A549 (cell line): ENCODE measurements around the gene ATP6V1B1. TPM values are rescaled to one million over a fixed set of nuclear protein-coding genes. Genes with fewer than 3 reads are reported as not detected.

Experiments used
- ATAC-seq, 2 experiments: fragments of 200-7000 bp in 1 of 2; fragments of >200 bp in 1 of 2; cut with Nextera tagmentation in 1 of 2; cut with Tn5 transposase in 1 of 2; 3 replicates each; pipeline versions ENCODE4 v1.8.0 to v1.9.1; 2018 to 2020; ENCODE audit warnings: mild to moderate bottlenecking in 1 of 2, moderate library complexity in 1 of 2
- CTCF ChIA-PET: fragments of 300-600 bp; sonication (Branson Sonifier 250); formaldehyde crosslinking; extraction: SDS; loops from one replicate; lab custom pipeline; 2021; ENCODE audit warnings: antibody characterized with exemption, inconsistent platforms; lab: Yijun Ruan, JAX
- POLR2A ChIA-PET: fragments of 350-600 bp; formaldehyde crosslinking; extraction: SDS; loops from one replicate; lab custom pipeline; 2021; ENCODE audit warnings: antibody characterized with exemption, inconsistent platforms; lab: Yijun Ruan, JAX
- DNase-seq, 2 experiments: peaks; one replicate each; pipeline versions ENCODE4 v3.0.0 to v3.0.0-alpha.2; 2011 to 2016; ENCODE audit warnings: low read depth in 1 of 2, low spot score in 1 of 2
- FAIRE-seq: peaks from 2 replicates; lab custom pipeline; 2011; peaks lifted over from hg19 to GRCh38; lab: Jason Lieb, UNC
- H3K27ac ChIP-seq, 2 experiments: fragments of >200 bp; sonication (Bioruptor Twin); formaldehyde crosslinking; 3 replicates each; pipeline ENCODE4 v1.5.1; 2016 to 2017
- H3K4me1 ChIP-seq: fragments of >200 bp; sonication (Bioruptor Twin); formaldehyde crosslinking; 3 replicates; pipeline ENCODE4 v1.6.1; 2016
- H3K4me2 ChIP-seq: fragments of >200 bp; sonication (Bioruptor Twin); formaldehyde crosslinking; 3 replicates; pipeline ENCODE4 v1.6.1; 2016
- H3K4me3 ChIP-seq: fragments of >200 bp; sonication (Bioruptor Twin); formaldehyde crosslinking; 3 replicates; pipeline ENCODE4 v1.5.1; 2016
- H3K9me3 ChIP-seq: fragments of >200 bp; sonication (Bioruptor Twin); formaldehyde crosslinking; 3 replicates; pipeline ENCODE4 v1.6.1; 2016
- CBX8 ChIP-seq: fragments of 200-600 bp; sonication (generic); IDR thresholded peaks from 2 replicates; pipeline ENCODE4 v1.6.1; 2016
- E2F6 ChIP-seq: IDR thresholded peaks from 2 replicates; pipeline ENCODE4 v1.6.1; 2012; ENCODE audit warnings: low read depth, borderline replicate concordance
- EHF ChIP-seq: fragments of 250-450 bp; sonication (Bioruptor Pico); IDR thresholded peaks from 2 replicates; pipeline ENCODE4 v1.5.0; 2020; ENCODE audit warnings: mild to moderate bottlenecking
- EHMT2 ChIP-seq: fragments of 200-600 bp; sonication (generic); IDR thresholded peaks from 2 replicates; pipeline ENCODE4 v1.6.1; 2016; ENCODE audit warnings: antibody characterized with exemption, low read depth, mild to moderate bottlenecking, moderate library complexity
- FOSL2 ChIP-seq, 2 experiments: fragments of 450-650 bp in 1 of 2; fragments of >200 bp in 1 of 2; sonication (Bioruptor Twin) in 1 of 2; formaldehyde crosslinking; IDR thresholded peaks; 2 replicates each; pipeline versions ENCODE4 v1.5.0 to v1.6.1; 2016 to 2020; ENCODE audit warnings: mild to moderate bottlenecking in 1 of 2, moderate library complexity in 1 of 2
- FOXS1 ChIP-seq: fragments of 250-450 bp; sonication (Bioruptor Pico); IDR thresholded peaks from 2 replicates; pipeline ENCODE4 v1.5.0; 2020; ENCODE audit warnings: mild to moderate bottlenecking, moderate library complexity
- GATA3 ChIP-seq: IDR thresholded peaks from 2 replicates; pipeline ENCODE4 v1.6.1; 2012; ENCODE audit warnings: borderline replicate concordance
- HDAC2 ChIP-seq: fragments of 200-600 bp; sonication (generic); IDR thresholded peaks from 2 replicates; pipeline ENCODE4 v1.6.1; 2016
- HES2 ChIP-seq: fragments of >200 bp; sonication (Bioruptor Twin); formaldehyde crosslinking; IDR thresholded peaks from 2 replicates; pipeline ENCODE4 v1.6.1; 2016
- HEYL ChIP-seq: fragments of 250-450 bp; sonication (Bioruptor Pico); IDR thresholded peaks from 2 replicates; pipeline ENCODE4 v1.8.0; 2021; ENCODE audit warnings: mild to moderate bottlenecking, moderate library complexity
- JUNB ChIP-seq: fragments of >200 bp; sonication (Bioruptor Twin); formaldehyde crosslinking; IDR thresholded peaks from 2 replicates; pipeline ENCODE4 v1.6.1; 2016
- KDM1A ChIP-seq: fragments of 200-600 bp; sonication (generic); IDR thresholded peaks from 2 replicates; pipeline ENCODE4 v1.6.1; 2016; ENCODE audit warnings: low read depth, mild to moderate bottlenecking
- KDM5A ChIP-seq: fragments of 200-600 bp; sonication (generic); IDR thresholded peaks from 2 replicates; pipeline ENCODE4 v1.6.1; 2016; ENCODE audit warnings: antibody characterized with exemption, mild to moderate bottlenecking
- MAFK ChIP-seq: fragments of 450-650 bp; IDR thresholded peaks from 2 replicates; pipeline ENCODE4 v1.6.1; 2014; ENCODE audit not compliant: partially characterized antibody
- MAX ChIP-seq: IDR thresholded peaks from 2 replicates; pipeline ENCODE4 v1.6.1; 2012
- MAZ ChIP-seq: fragments of 150-350 bp; IDR thresholded peaks from 2 replicates; pipeline ENCODE4 v1.6.1; 2014; ENCODE audit warnings: antibody characterized with exemption, low read depth, low read length, borderline replicate concordance
- MYC ChIP-seq: IDR thresholded peaks from 2 replicates; pipeline ENCODE4 v1.6.1; 2012; ENCODE audit warnings: mild to moderate bottlenecking, inconsistent platforms, low read length, improper control_type of control experiment, borderline replicate concordance
- NPAS2 ChIP-seq: fragments of 250-450 bp; sonication (Bioruptor Pico); IDR thresholded peaks from 2 replicates; pipeline ENCODE4 v1.8.0; 2022; ENCODE audit warnings: mild to moderate bottlenecking, moderate library complexity, borderline replicate concordance
- POLR2AphosphoS2 ChIP-seq: conservative IDR thresholded peaks from 2 replicates; pipeline ENCODE4 v1.6.1; 2012; ENCODE audit warnings: low read length, improper control_type of control experiment, inconsistent platforms
- RFX5 ChIP-seq: fragments of 450-650 bp; IDR thresholded peaks from 2 replicates; pipeline ENCODE4 v1.7.1; 2014; ENCODE audit warnings: antibody characterized with exemption, mild to moderate bottlenecking, moderate library complexity
- RNF2 ChIP-seq: fragments of 200-600 bp; sonication (generic); IDR thresholded peaks from 2 replicates; pipeline ENCODE4 v1.6.1; 2016; ENCODE audit warnings: low read depth, mild to moderate bottlenecking, antibody characterized with exemption, moderate library complexity, borderline replicate concordance
- SMC3 ChIP-seq: fragments of >200 bp; sonication (Bioruptor Twin); formaldehyde crosslinking; IDR thresholded peaks from 3 replicates; pipeline ENCODE4 v1.6.1; 2018; ENCODE audit warnings: inconsistent platforms
- TP53 ChIP-seq: fragments of 250-450 bp; sonication (Bioruptor Pico); IDR thresholded peaks from 2 replicates; pipeline ENCODE4 v1.5.0; 2021; ENCODE audit warnings: mild to moderate bottlenecking, moderate library complexity
- ZC3H11A ChIP-seq: fragments of 450-650 bp; IDR thresholded peaks from 2 replicates; pipeline ENCODE4 v1.6.1; 2014; ENCODE audit warnings: antibody characterized with exemption, mild to moderate bottlenecking
- WGBS: methylation state at CpG from one replicate; pipeline ENCODE4 v1.1.6; 2017; ENCODE audit errors: missing lambda C conversion rate; 5-methylcytosine and 5-hydroxymethylcytosine counted together
- polyA plus RNA-seq, 4 experiments: library from polyadenylated mRNA; depleted of rRNA in 3 of 4; stranded (reverse); fragments of >200 nt; fragmentation: RNase III in 1 of 4; extraction: RNeasy Plus Mini Kit Qiagen cat#74134 plus additional on column Dnase treatment in 1 of 4; gene quantifications; 2 replicates in 3 of 4; 3 replicates in 1 of 4; pipeline ENCODE4 v1.2.3, GENCODE V29; 2011 to 2017
- TF ChIP-seq, protein P1 (sequence below): IDR thresholded peaks from 2 replicates; pipeline ENCODE4 v1.6.1; 2012

The ATP6V1B1 gene
- polyA plus RNA-seq, 2 of the 4 experiments (the other 2 are of a cell fraction), result 1.9 to 2.5 TPM

DNA sequence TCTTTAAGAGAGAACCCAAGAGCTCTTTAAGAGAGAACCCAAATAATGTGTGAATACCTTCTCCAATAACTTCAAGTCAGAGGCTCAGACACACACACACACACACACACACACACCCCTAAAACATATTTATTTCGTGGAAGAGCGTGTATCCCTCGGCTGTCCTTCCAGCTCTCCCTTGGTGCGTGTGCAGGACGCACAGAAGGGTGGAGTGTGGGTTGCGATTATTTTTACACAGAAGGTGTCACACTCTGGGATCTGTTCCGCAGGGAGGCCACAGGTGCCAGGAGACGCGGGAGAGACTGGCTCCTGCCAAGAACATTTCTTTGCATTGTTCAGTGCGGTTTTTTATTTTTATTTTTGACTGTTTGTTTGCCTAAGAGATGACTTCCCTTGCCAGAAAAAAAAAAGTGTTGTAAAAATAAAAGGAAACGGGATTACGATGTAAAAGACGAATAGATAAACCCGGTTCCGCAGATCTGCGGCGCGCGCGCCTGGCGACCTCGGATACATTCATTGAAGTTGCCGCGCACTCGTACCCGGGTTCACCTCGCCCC, 47.3 kb upstream of the ATP6V1B1 start:
- ATAC-seq (no peak), DNase-seq (no peak), FAIRE-seq (no peak)
- Histone ChIP-seq H3K4me1 (peaks cover 11% of the 10 kb centered on the region; the same call in 2 of the 3 replicates), H3K4me2 (peak overlapping the region; percentile 83; the same call in 2 of the 3 replicates), H3K9me3 (peaks cover 3% of the 10 kb centered on the region; the same call in 1 of the 3 replicates), H3K4me3 (no peak overlapping the region), H3K27ac (no peak overlapping the region; a peak in 1 of 6 replicates)
- 95% methylated on average over 27 of the region's 27 CpGs for WGBS
- ChIA-PET POLR2A (no interaction called here), CTCF (no interaction called here)
- TF ChIP-seq HEYL (CRISPR knock-in tag) (no peak), KDM1A (no peak), FOXS1 (CRISPR knock-in tag) (no peak), HES2 (no peak), EHF (CRISPR knock-in tag) (no peak), MAFK (no peak), TP53 (CRISPR knock-in tag) (no peak), KDM5A (no peak), HDAC2 (no peak), GATA3 (no peak), CBX8 (no peak), JUNB (no peak), MAX (no peak)
- TF ChIP-seq, all 56 proteins: peak for 0

GRCh38 chr2:70888923-70889715, 46.6 kb upstream of the ATP6V1B1 start:
- FAIRE-seq (no peak), DNase-seq (no peak), ATAC-seq (no peak)
- TF ChIP-seq MYC, result no peak
- TF ChIP-seq E2F6, result no peak
- TF ChIP-seq POLR2AphosphoS2, result no peak
- no peak for TF ChIP-seq EHMT2
- no peak for TF ChIP-seq KDM1A
- no peak for TF ChIP-seq SMC3
- TF ChIP-seq ZC3H11A, result no peak
- no peak for TF ChIP-seq MAZ
- TF ChIP-seq JUNB, result no peak
- TF ChIP-seq FOSL2 (IDR thresholded peaks at IDR 0.05), result no peak
- no peak for TF ChIP-seq FOSL2 (CRISPR knock-in tag; IDR thresholded peaks at IDR 0.05)
- TF ChIP-seq RNF2, result no peak
- TF ChIP-seq, protein P1, sequence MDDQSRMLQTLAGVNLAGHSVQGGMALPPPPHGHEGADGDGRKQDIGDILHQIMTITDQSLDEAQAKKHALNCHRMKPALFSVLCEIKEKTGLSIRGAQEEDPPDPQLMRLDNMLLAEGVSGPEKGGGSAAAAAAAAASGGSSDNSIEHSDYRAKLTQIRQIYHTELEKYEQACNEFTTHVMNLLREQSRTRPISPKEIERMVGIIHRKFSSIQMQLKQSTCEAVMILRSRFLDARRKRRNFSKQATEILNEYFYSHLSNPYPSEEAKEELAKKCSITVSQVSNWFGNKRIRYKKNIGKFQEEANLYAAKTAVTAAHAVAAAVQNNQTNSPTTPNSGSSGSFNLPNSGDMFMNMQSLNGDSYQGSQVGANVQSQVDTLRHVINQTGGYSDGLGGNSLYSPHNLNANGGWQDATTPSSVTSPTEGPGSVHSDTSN, result no peak
- TF ChIP-seq HEYL (CRISPR knock-in tag), result no peak
- TF ChIP-seq RFX5, result no peak
- TF ChIP-seq NPAS2 (CRISPR knock-in tag), result no peak
- no peaks in the 10 kb centered on the region for H3K9me3 ChIP-seq
- POLR2A ChIA-PET, result no interaction called here
- CTCF ChIA-PET, result interaction anchor here (0.7 to 1.4 kb wide), 2 partner anchors 75 to 100 kb away, joined by 3 read pairs; no protein-coding TSS in a partner anchor
- H3K4me1 ChIP-seq, result peaks cover 11% of the 10 kb centered on the region; the same call in 2 of the 3 replicates
- H3K27ac ChIP-seq, result no peak overlapping the region
- WGBS, result 95% methylated on average over 70 of the region's 70 CpGs
- no peak overlapping the region for H3K4me2 ChIP-seq
- no peak overlapping the region for H3K4me3 ChIP-seq
